Activated T-helper 1 cell treated with anti-CD3 and anti-CD28 coated beads, Interleukin-2, amount 50 U/mL, for 16 hours (primary cell): ENCODE results near the gene N4BP2L1.
"Not testable (repeated sequence)": the region's sequence is repeated elsewhere in the genome, so short reads cannot be mapped to it uniquely, and the experiment has no call there.

Experiments used
- DNase-seq, 2 donors: peaks; one replicate each; pipeline ENCODE4 v3.0.0-alpha.2; 2020; ENCODE audit warnings: low read depth in 1 of 2, low spot score in 1 of 2

The N4BP2L1 gene

GRCh38 chr13:32391101-32391619 lies 36.8 kb downstream of the N4BP2L1 start:
- no peak for DNase-seq

GRCh38 chr13:32390484-32390883 lies 37.4 kb downstream of the N4BP2L1 start:
- DNase-seq, result no peak

GRCh38 chr13:32390048-32390447 lies 37.9 kb downstream of the N4BP2L1 start:
- no peak for DNase-seq

GRCh38 chr13:32385410-32385809 lies 42.5 kb downstream of the N4BP2L1 start:
- DNase-seq, result no peak

GRCh38 chr13:32384702-32385101 lies 43.2 kb downstream of the N4BP2L1 start:
- DNase-seq, result no peak

GRCh38 chr13:32383836-32384618 lies 43.9 kb downstream of the N4BP2L1 start:
- no peak for DNase-seq

GRCh38 chr13:32381539-32381938 lies 46.4 kb downstream of the N4BP2L1 start:
- no peak for DNase-seq

GRCh38 chr13:32378012-32378411 lies 49.9 kb downstream of the N4BP2L1 start:
- no peak for DNase-seq

- DNase-seq, result no peak
Observed at GRCh38 chr13:32376642-32377415, 51.1 kb downstream of the N4BP2L1 start.

GRCh38 chr13:32370805-32371204 lies 57.1 kb downstream of the N4BP2L1 start:
- DNase-seq, result no peak

- DNase-seq, result no peak
Observed at GRCh38 chr13:32362574-32362973, 65.4 kb downstream of the N4BP2L1 start.

- not testable (repeated sequence) for DNase-seq
Observed at GRCh38 chr13:32355935-32356334, 72.0 kb downstream of the N4BP2L1 start.

GRCh38 chr13:32354040-32354439 lies 73.9 kb downstream of the N4BP2L1 start:
- DNase-seq, result no peak

- DNase-seq, result not testable (repeated sequence)
Observed at GRCh38 chr13:32350839-32351441, 77.0 kb downstream of the N4BP2L1 start.
